HepG2 (cell line): ENCODE data around the gene LDLR. TPM values are rescaled to one million over a fixed set of nuclear protein-coding genes. Genes with fewer than 3 reads are reported as not detected.

ENCODE experiments used
- GATA4 ChIP-seq: sonication (generic); IDR thresholded peaks from 2 replicates; pipeline ENCODE4 v1.6.1; 2016; ENCODE audit warnings: antibody characterized with exemption, low read depth, borderline replicate concordance
- HOXA9 ChIP-seq: sonication (generic); formaldehyde crosslinking; IDR thresholded peaks from 2 replicates; pipeline ENCODE4 v1.8.1; 2022; ENCODE audit warnings: missing genetic modification reagents, mild to moderate bottlenecking, moderate library complexity, borderline replicate concordance
- KLF6 ChIP-seq: IDR thresholded peaks from 2 replicates; pipeline ENCODE4 v1.8.0; 2016; ENCODE audit warnings: missing biosample characterization, missing genetic modification reagents
- POLR2G ChIP-seq: fragments of 200-400 bp; formaldehyde crosslinking; IDR thresholded peaks from 2 replicates; pipeline ENCODE4 v1.6.1; 2018; ENCODE audit warnings: mild to moderate bottlenecking, low read depth, low read length, moderate library complexity
- REPIN1 ChIP-seq: sonication (generic); formaldehyde crosslinking; IDR thresholded peaks from 2 replicates; pipeline ENCODE4 v1.8.0; 2022; ENCODE audit warnings: missing genetic modification reagents, low read depth, mild to moderate bottlenecking, borderline replicate concordance
- ZNF382 ChIP-seq: sonication (generic); formaldehyde crosslinking; IDR thresholded peaks from 2 replicates; pipeline ENCODE4 v1.5.0; 2020; ENCODE audit warnings: missing genetic modification reagents, mild to moderate bottlenecking, borderline replicate concordance
- ZNF383 ChIP-seq: sonication (generic); formaldehyde crosslinking; IDR thresholded peaks from 2 replicates; pipeline ENCODE4 v1.4.0; 2020; ENCODE audit warnings: missing genetic modification reagents, mild to moderate bottlenecking, borderline replicate concordance
- ZNF629 ChIP-seq: sonication (generic); formaldehyde crosslinking; conservative IDR thresholded peaks from 2 replicates; pipeline ENCODE4 v1.5.0; 2020; ENCODE audit warnings: missing genetic modification reagents
- ZNF749 ChIP-seq: sonication (generic); formaldehyde crosslinking; IDR thresholded peaks from 2 replicates; pipeline ENCODE4 v1.8.0; 2022; ENCODE audit warnings: mild to moderate bottlenecking, missing genetic modification reagents, moderate library complexity, borderline replicate concordance
- polyA plus RNA-seq, 8 experiments: library from polyadenylated mRNA; depleted of rRNA in 3 of 8; stranded (reverse) in 7 of 8; unstranded in 1 of 8; fragments of >200 nt; fragmentation: Illumina TruSeq in 4 of 8; extraction: Trizol in 4 of 8; gene quantifications; 2 replicates each; pipeline versions ENCODE4 v1.2.1 to v1.2.3, GENCODE V29; 2011 to 2016; ENCODE audit warnings: low read depth in 4 of 8, missing spikeins in 1 of 8, mixed read lengths in 1 of 8; ENCODE audit not compliant: insufficient read depth in 1 of 8
- total RNA-seq, 5 experiments: library from RNA; depleted of rRNA; stranded (reverse); fragments of >200 nt; fragmentation: Illumina TruSeq; extraction: Trizol; gene quantifications; 2 replicates each; pipeline ENCODE4 v1.2.3, GENCODE V29; 2016; ENCODE audit warnings: low read depth in 1 of 5
- TF ChIP-seq, protein P1 (sequence below): sonication (generic); formaldehyde crosslinking; IDR thresholded peaks from 2 replicates; pipeline ENCODE4 v1.4.0; 2020; ENCODE audit warnings: missing genetic modification reagents
- TF ChIP-seq, protein P2 (sequence below): sonication (generic); formaldehyde crosslinking; IDR thresholded peaks from 2 replicates; pipeline ENCODE4 v1.4.0; 2020; ENCODE audit warnings: missing genetic modification reagents
- TF ChIP-seq, protein P3 (sequence below): sonication (generic); formaldehyde crosslinking; IDR thresholded peaks from 2 replicates; pipeline ENCODE4 v1.4.0; 2020; ENCODE audit warnings: missing genetic modification reagents, borderline replicate concordance
- TF ChIP-seq, protein P4 (sequence below): sonication (generic); formaldehyde crosslinking; IDR thresholded peaks from 2 replicates; pipeline ENCODE4 v1.9.0; 2022; ENCODE audit warnings: low read depth, missing genetic modification reagents
- TF ChIP-seq, protein P5 (sequence below): sonication (generic); formaldehyde crosslinking; IDR thresholded peaks from 2 replicates; pipeline ENCODE4 v1.4.0; 2020; ENCODE audit warnings: low read depth, mild to moderate bottlenecking, missing genetic modification reagents
- TF ChIP-seq, protein P6 (sequence below): sonication (generic); formaldehyde crosslinking; IDR thresholded peaks from 2 replicates; pipeline ENCODE4 v1.5.1; 2020; ENCODE audit warnings: missing genetic modification reagents, mild to moderate bottlenecking, borderline replicate concordance

LDLR gene
- total and polyA plus RNA-seq, 2 of the 13 experiments (the other 11 are each of a cell fraction or from before 2014, with no cell fraction given): 51.6 to 92.5 TPM

DNA sequence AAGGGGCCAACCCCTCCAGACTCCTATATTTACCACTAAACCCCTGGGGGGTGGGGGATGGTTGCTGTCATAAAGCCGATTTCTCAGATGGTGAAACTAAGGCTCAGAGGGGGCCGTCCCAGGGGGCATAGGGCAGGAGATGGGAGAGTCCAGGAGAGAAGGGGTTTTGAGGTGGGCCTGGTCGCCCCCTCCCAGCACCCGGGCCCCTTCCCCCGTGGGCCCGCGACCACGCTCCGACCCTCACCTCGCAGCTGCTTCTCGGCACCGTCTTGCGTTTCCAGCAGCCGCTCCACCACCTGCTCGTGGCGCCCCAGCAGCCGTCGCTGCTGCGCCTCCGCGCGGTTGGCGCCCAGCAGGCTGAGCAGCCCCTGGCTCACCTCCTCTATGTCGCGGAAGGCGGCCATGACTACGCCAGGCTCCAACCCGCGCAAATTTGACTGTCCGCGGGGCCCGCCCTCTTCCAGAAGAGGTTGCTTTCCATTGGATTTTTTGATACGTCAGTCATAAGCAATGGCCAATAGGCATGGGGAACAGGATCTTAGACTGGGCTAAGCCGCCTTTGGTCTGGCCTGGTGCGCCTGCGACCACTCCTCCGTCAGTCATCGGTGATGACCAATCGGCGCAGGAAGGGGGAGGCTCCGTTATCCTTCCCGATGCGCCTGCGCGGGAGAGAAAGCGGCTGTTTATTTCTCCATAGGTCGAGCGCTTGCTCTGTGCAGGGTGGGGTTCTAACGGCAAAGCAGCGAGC, 66.3 kb downstream of the LDLR start, which contains the start of gene SPC24 (continued):
- no peak for TF ChIP-seq ZNF382 (CRISPR knock-in tag)
- peak; percentile 70 for TF ChIP-seq REPIN1 (CRISPR knock-in tag)
- TF ChIP-seq, protein P1, sequence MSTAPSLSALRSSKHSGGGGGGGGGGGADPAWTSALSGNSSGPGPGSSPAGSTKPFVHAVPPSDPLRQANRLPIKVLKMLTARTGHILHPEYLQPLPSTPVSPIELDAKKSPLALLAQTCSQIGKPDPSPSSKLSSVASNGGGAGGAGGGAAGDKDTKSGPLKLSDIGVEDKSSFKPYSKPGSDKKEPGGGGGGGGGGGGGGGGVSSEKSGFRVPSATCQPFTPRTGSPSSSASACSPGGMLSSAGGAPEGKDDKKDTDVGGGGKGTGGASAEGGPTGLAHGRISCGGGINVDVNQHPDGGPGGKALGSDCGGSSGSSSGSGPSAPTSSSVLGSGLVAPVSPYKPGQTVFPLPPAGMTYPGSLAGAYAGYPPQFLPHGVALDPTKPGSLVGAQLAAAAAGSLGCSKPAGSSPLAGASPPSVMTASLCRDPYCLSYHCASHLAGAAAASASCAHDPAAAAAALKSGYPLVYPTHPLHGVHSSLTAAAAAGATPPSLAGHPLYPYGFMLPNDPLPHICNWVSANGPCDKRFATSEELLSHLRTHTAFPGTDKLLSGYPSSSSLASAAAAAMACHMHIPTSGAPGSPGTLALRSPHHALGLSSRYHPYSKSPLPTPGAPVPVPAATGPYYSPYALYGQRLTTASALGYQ: no peak
- TF ChIP-seq POLR2G: peak; percentile 79
- TF ChIP-seq, protein P2, sequence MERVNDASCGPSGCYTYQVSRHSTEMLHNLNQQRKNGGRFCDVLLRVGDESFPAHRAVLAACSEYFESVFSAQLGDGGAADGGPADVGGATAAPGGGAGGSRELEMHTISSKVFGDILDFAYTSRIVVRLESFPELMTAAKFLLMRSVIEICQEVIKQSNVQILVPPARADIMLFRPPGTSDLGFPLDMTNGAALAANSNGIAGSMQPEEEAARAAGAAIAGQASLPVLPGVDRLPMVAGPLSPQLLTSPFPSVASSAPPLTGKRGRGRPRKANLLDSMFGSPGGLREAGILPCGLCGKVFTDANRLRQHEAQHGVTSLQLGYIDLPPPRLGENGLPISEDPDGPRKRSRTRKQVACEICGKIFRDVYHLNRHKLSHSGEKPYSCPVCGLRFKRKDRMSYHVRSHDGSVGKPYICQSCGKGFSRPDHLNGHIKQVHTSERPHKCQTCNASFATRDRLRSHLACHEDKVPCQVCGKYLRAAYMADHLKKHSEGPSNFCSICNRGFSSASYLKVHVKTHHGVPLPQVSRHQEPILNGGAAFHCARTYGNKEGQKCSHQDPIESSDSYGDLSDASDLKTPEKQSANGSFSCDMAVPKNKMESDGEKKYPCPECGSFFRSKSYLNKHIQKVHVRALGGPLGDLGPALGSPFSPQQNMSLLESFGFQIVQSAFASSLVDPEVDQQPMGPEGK (CRISPR knock-in tag): 0 out of 2 replicates have a peak, but pooled peaks have one; percentile 19
- TF ChIP-seq, protein P3, sequence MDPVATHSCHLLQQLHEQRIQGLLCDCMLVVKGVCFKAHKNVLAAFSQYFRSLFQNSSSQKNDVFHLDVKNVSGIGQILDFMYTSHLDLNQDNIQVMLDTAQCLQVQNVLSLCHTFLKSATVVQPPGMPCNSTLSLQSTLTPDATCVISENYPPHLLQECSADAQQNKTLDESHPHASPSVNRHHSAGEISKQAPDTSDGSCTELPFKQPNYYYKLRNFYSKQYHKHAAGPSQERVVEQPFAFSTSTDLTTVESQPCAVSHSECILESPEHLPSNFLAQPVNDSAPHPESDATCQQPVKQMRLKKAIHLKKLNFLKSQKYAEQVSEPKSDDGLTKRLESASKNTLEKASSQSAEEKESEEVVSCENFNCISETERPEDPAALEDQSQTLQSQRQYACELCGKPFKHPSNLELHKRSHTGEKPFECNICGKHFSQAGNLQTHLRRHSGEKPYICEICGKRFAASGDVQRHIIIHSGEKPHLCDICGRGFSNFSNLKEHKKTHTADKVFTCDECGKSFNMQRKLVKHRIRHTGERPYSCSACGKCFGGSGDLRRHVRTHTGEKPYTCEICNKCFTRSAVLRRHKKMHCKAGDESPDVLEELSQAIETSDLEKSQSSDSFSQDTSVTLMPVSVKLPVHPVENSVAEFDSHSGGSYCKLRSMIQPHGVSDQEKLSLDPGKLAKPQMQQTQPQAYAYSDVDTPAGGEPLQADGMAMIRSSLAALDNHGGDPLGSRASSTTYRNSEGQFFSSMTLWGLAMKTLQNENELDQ: no peak
- no peak for TF ChIP-seq ZNF383
- peak; percentile 46; the same call in 1 of the 2 replicates for TF ChIP-seq ZNF629 (CRISPR knock-in tag)
- no peak for TF ChIP-seq ZNF749
- TF ChIP-seq HOXA9: 0 out of 2 replicates have a peak, but pooled peaks have one; percentile 25
- TF ChIP-seq, protein P4, sequence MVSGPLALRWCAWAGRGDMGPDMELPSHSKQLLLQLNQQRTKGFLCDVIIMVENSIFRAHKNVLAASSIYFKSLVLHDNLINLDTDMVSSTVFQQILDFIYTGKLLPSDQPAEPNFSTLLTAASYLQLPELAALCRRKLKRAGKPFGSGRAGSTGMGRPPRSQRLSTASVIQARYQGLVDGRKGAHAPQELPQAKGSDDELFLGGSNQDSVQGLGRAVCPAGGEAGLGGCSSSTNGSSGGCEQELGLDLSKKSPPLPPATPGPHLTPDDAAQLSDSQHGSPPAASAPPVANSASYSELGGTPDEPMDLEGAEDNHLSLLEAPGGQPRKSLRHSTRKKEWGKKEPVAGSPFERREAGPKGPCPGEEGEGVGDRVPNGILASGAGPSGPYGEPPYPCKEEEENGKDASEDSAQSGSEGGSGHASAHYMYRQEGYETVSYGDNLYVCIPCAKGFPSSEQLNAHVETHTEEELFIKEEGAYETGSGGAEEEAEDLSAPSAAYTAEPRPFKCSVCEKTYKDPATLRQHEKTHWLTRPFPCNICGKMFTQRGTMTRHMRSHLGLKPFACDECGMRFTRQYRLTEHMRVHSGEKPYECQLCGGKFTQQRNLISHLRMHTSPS: no peak
- TF ChIP-seq, protein P5, sequence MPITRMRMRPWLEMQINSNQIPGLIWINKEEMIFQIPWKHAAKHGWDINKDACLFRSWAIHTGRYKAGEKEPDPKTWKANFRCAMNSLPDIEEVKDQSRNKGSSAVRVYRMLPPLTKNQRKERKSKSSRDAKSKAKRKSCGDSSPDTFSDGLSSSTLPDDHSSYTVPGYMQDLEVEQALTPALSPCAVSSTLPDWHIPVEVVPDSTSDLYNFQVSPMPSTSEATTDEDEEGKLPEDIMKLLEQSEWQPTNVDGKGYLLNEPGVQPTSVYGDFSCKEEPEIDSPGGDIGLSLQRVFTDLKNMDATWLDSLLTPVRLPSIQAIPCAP (CRISPR knock-in tag): no peak
- 0 out of 2 replicates have a peak, but pooled peaks have one; percentile 38 for TF ChIP-seq KLF6 (CRISPR knock-in tag)
- no peak for TF ChIP-seq GATA4
- TF ChIP-seq, protein P6, sequence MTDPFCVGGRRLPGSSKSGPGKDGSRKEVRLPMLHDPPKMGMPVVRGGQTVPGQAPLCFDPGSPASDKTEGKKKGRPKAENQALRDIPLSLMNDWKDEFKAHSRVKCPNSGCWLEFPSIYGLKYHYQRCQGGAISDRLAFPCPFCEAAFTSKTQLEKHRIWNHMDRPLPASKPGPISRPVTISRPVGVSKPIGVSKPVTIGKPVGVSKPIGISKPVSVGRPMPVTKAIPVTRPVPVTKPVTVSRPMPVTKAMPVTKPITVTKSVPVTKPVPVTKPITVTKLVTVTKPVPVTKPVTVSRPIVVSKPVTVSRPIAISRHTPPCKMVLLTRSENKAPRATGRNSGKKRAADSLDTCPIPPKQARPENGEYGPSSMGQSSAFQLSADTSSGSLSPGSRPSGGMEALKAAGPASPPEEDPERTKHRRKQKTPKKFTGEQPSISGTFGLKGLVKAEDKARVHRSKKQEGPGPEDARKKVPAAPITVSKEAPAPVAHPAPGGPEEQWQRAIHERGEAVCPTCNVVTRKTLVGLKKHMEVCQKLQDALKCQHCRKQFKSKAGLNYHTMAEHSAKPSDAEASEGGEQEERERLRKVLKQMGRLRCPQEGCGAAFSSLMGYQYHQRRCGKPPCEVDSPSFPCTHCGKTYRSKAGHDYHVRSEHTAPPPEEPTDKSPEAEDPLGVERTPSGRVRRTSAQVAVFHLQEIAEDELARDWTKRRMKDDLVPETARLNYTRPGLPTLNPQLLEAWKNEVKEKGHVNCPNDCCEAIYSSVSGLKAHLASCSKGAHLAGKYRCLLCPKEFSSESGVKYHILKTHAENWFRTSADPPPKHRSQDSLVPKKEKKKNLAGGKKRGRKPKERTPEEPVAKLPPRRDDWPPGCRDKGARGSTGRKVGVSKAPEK (CRISPR knock-in tag): no peak
